Fibroblast of upper back skin (primary cell): Measurements from ENCODE around the gene ACACB.

ENCODE experiments used
- DNase-seq: peaks from one replicate; pipeline ENCODE4 v3.0.0-alpha.2; 2013

ACACB gene

DNA sequence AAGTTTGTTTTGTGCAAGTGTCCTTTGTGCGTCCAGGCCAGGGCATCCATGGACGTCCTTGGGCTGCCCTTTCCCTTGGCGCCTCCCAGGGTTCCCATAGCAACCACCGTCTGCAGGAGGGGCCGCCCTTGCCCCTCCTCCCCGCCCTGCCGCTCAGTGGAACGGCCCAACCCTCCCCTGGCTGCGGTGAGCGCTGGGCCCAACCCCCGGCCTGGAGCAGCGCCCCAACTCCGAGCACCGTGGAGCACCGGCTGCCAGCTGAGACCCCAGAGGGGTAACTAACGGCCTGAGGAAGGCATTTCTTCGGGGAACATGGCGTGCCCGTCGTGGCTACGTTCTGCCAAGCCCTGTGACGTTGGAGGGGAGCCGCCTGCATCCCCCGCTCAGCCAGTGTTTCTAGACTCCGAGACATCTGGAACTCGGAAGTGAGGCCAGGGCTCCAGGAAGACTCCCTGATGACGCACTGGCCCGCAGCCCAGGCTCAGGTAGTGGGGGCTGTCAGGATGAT lies 5.3 kb upstream of the ACACB start:
- DNase-seq, result peak; percentile 79

DNA sequence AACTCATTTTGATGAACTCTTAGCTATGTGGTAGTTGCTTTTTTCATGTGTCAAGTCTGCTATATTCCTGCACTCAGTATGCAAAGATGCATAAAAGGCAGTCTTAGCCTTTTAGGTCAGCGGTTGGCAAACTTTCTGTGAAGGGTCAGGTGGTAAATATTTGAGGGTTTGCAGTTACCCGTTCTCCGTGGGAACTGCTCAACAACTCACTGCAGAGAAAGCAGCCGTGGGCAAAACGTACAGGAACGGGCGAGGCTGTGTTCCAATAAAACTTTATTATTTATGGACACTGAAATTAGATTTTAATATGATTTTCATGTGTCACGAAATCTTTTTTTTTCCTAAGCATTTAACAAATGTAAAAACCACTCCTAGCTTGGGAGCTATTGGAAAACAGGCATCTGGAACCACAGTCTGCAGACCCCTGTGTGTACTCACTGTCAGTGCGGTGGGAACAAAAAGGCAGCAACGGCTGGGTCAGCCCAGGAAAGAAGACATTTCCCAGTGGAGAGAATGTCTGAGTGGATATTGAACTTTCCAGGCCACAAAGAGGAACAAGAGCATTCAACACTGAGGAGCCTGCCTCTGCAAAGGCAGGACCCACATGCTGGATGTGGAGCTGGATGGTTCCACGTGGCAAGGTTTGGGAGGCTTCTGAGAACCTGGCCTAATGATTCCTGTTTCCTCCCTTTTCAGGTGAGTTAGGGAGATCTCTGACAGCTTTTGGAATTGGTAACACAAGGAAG lies 3.5 kb upstream of the ACACB start:
- no peak for DNase-seq

GRCh38 chr12:109113661-109114321 lies 2.6 kb upstream of the ACACB start:
- DNase-seq, result no peak

DNA sequence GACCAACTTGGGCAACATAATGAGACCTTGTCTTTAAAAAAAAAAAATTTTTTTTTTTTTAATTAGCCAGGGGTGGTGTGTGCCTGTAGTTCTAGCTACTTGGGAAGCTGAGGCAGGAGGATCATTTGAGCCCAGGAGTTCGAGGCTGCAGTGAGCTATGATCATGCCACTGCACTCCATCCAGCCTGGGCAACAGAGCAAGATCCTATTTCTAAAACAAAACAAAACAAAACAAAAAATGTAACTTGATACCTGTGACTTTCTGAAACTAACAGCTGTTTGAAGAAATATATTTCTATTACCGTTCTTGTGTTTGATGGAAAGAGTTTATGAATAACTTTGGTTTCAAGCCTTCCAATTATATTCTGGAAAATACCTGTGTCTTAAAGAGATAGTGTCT lies 1.7 kb upstream of the ACACB start:
- no peak for DNase-seq

- no peak for DNase-seq
These were observed 1.0 kb upstream of the ACACB start for GRCh38 chr12:109115404-109115757.

- DNase-seq, result no peak
These were observed 193 bp downstream of the ACACB start for GRCh38 chr12:109116611-109116949.

DNA sequence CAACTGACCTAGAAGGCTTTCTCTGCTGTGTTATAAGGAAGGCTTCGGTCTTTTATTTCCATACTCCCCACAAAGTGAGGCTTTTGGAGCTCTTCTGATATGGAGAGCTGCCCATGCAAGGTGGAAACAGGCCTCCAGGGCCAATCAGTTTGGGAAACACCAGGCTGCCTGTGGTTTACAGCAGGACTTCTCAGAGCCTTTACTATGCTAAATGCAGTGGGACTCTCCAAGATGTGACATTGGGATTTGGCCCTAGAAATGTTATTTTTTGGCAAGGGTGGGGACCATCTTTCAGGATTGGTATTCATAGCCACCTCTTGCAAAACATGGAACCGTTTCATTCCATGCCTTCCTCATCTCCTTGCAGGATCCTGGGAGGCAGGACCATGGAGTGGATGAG lies 3.7 kb downstream of the ACACB start:
- no peak for DNase-seq

DNA sequence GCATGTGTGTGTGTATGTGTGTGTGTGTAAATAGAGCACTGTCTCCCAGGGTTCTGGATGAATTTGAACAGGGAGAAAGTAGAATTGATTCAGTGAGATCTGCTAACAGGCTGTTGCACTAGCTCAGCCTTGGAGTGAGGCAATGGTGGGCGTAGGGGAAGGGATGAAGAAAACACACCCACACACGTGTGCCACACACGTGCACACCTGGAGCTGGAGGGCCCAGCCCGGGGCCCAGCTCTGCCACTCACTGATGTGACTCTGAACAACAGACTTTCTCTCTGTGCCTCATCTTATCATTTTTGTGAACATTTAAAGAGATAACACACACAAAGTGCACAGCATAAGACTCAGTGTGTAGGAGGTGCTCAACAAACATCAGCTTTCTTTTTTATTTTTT lies 4.2 kb downstream of the ACACB start:
- DNase-seq, result no peak

DNA sequence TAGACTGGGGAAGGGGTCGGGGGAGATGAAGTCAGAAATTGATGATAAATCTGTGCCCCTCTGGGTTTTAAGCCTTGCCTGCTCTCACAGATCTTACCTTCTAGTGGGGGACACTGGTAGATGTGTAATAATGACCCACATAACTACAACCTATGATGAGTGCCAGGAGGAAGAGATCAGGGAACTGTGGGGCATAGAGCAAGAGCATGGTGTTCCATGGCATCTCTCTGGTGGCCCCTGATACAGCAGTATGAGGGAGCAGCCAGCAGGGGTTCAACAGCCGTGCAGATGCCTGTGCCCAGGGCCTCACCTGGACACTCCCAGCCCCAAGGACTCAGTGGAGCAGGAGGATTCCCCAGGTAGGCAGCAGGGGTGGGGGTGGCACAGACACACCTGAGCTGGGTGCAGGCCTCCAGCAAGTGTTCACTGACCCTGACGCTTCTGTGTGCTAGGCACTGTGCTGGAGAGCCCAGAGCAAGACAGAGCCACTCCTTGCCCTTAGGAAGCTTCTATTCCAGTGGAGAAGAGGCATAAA lies 5.0 kb downstream of the ACACB start:
- no peak for DNase-seq

- no peak for DNase-seq
These were observed 8.7 kb downstream of the ACACB start for GRCh38 chr12:109124878-109125648.

DNA sequence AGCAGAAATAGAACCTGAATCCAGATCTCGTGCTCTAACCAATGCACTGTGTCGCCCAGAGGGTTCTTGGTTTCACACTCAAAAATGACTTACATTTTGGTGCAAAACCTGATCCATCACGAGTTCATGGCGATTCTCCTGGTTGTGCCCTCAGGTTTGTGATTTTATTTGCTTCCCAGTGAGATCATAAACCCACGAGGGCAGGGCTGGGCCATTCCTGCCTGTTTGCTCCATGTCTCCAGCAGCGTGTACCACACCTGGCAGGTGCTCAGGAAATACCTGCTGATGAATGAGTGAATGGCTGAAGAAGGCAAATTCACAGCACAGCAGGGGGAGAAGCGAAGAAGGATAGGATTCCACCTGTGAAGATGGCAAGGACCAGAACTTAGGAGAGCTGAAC lies 9.4 kb downstream of the ACACB start:
- DNase-seq, result no peak

DNA sequence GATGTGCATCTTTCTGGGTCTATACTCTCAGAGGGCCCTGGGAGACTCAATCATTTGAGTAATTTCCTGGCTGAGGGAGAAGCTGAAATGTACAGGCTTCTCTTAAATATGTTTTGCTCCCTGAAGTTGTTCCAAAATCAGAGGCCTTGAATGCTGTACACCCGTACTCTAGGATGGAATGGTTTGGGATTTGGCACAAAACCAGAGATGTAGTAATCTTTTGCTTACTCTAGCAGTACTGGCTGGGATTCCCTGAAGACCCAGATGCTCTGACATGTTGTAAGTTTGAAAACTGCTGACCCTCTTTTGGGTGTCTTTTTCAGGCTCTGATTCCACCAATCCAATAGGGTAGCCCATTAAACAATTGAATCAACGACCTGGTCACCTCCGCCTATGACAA lies 10.4 kb downstream of the ACACB start:
- no peak for DNase-seq

DNA sequence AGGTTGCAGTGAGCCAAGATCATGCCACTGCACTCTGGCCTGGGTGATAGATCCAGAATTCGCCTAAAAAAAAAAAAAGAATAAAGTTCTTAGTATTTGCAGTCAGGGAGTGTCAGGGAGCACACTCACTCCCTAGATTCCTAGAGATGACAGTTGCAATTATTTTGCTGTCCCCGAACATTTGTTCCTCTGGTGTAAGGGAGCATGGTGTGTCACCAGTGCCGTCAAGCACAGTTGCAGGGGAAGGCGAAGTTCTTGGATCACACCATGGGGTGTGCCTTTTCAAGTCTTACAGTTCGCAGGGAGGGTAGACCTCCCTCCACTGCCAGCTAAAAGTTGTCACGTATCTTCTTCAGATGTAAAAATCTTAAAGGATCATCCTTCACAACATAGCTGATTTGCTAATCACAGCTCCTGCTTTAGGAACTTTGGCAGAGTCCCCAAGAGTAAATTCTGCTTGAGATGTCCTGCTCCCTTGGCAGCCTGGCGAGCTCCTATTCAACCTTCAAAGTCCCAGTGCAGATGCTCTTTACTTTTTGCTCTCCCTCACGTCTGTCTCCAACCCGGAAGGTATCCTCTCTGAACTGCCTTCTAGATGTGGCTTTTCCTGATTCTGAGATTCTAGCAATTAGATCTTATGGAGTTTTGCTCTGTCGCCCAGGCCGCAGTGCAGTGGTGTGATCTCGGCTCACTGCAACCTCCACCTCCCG lies 11.3 kb downstream of the ACACB start:
- DNase-seq, result no peak

- no peak for DNase-seq
These were observed 14.1 kb downstream of the ACACB start for GRCh38 chr12:109130297-109131153.

DNA sequence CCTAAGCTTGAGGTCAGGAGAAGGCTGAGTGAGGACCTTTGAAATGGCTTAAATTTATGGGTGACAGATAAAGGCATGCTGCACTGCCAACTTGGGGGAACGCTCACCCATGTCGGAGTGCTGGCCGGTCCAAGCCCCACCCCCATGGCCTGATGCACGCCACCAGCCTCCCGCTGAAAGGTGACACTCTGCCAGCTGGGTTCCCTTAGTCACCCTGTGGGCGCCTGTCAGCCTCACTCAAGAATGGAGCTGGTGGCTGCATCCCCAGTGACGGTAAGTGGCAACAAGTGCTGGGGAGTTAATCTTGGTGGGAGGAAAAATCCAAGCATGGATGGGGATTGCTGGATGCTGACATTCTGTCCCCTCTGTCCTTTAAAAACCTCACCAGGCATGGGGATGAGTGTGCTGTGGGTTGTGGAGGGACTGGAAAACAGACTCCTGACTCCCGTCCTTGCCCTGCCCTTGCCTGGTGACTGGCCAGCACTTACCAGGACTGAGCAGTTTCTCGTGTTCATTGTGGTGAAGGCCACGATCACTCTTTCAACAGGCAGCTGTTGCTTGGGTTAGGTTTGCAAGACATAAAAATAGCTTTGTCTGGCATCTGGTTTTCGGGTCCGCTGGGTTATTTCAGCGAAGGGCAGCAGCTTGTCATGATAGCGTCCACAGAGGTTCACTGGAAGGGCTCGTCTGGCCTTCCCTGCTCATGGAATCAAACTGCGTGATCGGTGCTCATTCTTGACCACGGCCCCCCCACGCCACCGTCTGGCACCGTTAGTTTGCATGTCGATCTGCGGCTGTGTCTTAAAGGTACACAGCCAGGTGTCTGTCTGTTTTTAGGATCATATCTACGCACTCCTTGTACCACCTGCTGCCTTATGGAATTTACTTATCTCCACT lies 15.0 kb downstream of the ACACB start:
- no peak for DNase-seq

DNA sequence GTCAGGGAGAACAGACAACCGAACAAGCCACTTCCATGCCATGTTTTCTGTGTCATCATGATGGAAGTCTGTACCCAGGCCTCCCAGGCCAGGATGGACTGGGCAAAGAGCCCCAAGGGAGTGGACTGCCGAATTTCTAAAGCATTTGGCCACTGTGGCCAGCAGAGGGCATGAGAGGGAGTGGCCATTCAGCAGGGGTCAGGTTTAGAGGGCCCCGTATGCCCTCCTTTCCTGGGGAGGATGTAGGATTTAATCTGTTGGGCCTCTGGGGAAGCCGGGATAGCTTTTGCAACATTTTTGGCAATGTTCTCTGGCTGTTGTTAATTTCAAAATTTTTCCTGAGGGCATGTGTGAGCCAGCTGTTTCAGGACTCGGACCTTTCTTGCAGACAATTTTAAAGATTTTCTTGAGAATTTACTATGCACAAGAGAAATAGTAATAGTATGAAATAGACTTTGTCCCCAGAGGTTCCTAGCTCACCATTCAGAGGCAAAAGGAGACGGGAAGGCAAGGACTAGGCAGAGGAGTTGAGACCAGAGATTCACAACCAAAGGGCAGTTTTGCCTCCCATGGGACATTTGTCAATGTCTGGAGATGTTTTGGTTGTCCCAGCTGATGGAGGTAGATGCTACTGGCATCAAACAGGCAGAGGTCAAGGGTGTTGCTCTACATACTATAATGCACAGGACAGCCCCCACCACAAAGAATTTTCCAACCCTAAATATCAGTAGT lies 18.0 kb downstream of the ACACB start:
- DNase-seq, result no peak

GRCh38 chr12:109137055-109137454 lies 20.7 kb downstream of the ACACB start:
- DNase-seq, result no peak

GRCh38 chr12:109139360-109139759 lies 23.0 kb downstream of the ACACB start:
- no peak for DNase-seq

- no peak for DNase-seq
These were observed 23.4 kb downstream of the ACACB start for GRCh38 chr12:109139791-109140190.

GRCh38 chr12:109140560-109140959 lies 24.2 kb downstream of the ACACB start:
- no peak for DNase-seq
